SK-N-SH (cell line): ENCODE measurements around the gene LMTK2.

Experiments
- CHD2 ChIP-seq: fragments of 150-350 bp; IDR thresholded peaks from 2 replicates; pipeline ENCODE4 v1.6.1; 2018; ENCODE audit warnings: low read length; ENCODE audit not compliant: partially characterized antibody
- ELF1 ChIP-seq: IDR thresholded peaks from 2 replicates; pipeline ENCODE4 v1.4.0; 2012
- EP300 ChIP-seq, 2 experiments: IDR thresholded peaks; 2 replicates each; pipeline versions ENCODE4 v1.4.0 to v1.6.1; 2012; ENCODE audit warnings: borderline replicate concordance in 1 of 2, low read depth in 1 of 2, low read length in 1 of 2
- EZH2phosphoT487 ChIP-seq: fragments of 200-600 bp; sonication (generic); IDR thresholded peaks from 2 replicates; pipeline ENCODE4 v1.6.1; 2017; ENCODE audit warnings: low read depth, mixed run types, mild to moderate bottlenecking, antibody characterized with exemption, moderate library complexity, borderline replicate concordance
- FOXM1 ChIP-seq: IDR thresholded peaks from 2 replicates; pipeline ENCODE4 v1.4.0; 2012; ENCODE audit warnings: low read depth, mild to moderate bottlenecking
- POLR2AphosphoS5 ChIP-seq: IDR thresholded peaks from 2 replicates; pipeline ENCODE4 v1.6.1; 2012; ENCODE audit warnings: low read depth, low read length
- SIN3A ChIP-seq: IDR thresholded peaks from 2 replicates; pipeline ENCODE4 v1.6.1; 2012; ENCODE audit warnings: low read depth, mild to moderate bottlenecking, low read length, moderate library complexity, borderline replicate concordance
- SMC3 ChIP-seq: IDR thresholded peaks from 2 replicates; pipeline ENCODE4 v1.6.1; 2012; ENCODE audit warnings: low read depth, low read length, improper control_type of control experiment
- TAF1 ChIP-seq: IDR thresholded peaks from 2 replicates; pipeline ENCODE4 v1.6.1; 2012; ENCODE audit warnings: low read depth, mild to moderate bottlenecking, low read length, moderate library complexity, borderline replicate concordance
- TCF12 ChIP-seq: IDR thresholded peaks from 2 replicates; pipeline ENCODE4 v1.4.0; 2012
- TF ChIP-seq, protein P1 (sequence below): fragments of 150-350 bp; IDR thresholded peaks from 2 replicates; pipeline ENCODE4 v1.6.1; 2017; ENCODE audit warnings: antibody characterized with exemption, low read length, low read depth, borderline replicate concordance
- TF ChIP-seq, protein P2 (sequence below): fragments of 200-600 bp; sonication (generic); IDR thresholded peaks from 2 replicates; pipeline ENCODE4 v1.6.1; 2017; ENCODE audit warnings: antibody characterized with exemption, mild to moderate bottlenecking, moderate library complexity
- TF ChIP-seq, protein P3 (sequence below): IDR thresholded peaks from 2 replicates; pipeline ENCODE4 v1.6.1; 2012; ENCODE audit warnings: mild to moderate bottlenecking, low read depth, low read length, moderate library complexity

DNA sequence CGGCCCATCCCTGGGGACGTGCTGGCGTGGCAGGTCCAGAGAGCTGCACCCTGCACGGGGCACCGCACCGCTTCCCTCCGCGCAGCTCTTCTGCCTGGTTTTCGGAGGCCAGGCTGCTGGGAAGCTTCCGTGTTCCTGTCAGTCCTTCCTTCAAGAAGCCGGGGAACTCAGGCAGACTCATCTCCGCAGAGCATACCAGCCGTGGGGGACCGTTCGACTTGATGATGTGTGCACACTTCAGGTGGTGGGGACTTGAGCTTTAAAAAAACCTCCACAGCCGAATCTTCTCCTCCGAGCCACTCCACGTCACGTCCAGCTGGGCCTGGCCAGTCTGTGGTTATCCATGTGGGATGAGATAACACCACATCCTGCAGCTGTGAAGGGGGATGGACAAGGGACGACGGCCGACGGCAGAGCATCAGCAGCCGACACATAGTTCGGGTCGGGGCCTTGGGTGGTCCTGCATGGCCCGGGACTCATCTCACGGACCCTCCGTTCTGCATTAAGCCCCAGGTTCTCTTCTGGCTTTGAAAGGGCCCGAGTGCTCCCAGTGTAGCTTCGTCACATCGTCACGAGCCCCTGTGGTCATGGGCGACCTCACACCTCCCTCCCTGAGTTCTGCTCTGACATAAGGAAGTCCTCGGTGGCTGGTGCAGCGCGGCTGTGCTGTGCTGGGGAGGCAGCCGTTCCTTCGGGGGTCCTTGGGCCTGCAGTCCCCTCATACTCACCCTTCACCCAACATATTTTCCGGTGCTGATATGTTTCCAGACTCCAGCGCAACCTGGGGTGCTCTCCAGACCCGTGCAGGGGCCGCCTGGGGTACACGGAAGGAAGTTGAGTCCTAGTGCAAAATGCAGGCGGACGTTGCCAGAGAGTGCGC lies 100.0 kb downstream of the LMTK2 start:
- TF ChIP-seq, protein P1, sequence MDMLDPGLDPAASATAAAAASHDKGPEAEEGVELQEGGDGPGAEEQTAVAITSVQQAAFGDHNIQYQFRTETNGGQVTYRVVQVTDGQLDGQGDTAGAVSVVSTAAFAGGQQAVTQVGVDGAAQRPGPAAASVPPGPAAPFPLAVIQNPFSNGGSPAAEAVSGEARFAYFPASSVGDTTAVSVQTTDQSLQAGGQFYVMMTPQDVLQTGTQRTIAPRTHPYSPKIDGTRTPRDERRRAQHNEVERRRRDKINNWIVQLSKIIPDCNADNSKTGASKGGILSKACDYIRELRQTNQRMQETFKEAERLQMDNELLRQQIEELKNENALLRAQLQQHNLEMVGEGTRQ = no peak
- TF ChIP-seq TCF12 (no peak), CHD2 (no peak), SMC3 (no peak), TAF1 (no peak), POLR2AphosphoS5 (no peak), EZH2phosphoT487 (no peak), ELF1 (no peak), EP300 (IDR thresholded peaks at IDR 0.05; ENCODE audit: borderline replicate concordance in 1 of 2, low read depth in 1 of 2, low read length in 1 of 2) (no peak), SIN3A (no peak), FOXM1 (no peak)
- TF ChIP-seq, protein P2, sequence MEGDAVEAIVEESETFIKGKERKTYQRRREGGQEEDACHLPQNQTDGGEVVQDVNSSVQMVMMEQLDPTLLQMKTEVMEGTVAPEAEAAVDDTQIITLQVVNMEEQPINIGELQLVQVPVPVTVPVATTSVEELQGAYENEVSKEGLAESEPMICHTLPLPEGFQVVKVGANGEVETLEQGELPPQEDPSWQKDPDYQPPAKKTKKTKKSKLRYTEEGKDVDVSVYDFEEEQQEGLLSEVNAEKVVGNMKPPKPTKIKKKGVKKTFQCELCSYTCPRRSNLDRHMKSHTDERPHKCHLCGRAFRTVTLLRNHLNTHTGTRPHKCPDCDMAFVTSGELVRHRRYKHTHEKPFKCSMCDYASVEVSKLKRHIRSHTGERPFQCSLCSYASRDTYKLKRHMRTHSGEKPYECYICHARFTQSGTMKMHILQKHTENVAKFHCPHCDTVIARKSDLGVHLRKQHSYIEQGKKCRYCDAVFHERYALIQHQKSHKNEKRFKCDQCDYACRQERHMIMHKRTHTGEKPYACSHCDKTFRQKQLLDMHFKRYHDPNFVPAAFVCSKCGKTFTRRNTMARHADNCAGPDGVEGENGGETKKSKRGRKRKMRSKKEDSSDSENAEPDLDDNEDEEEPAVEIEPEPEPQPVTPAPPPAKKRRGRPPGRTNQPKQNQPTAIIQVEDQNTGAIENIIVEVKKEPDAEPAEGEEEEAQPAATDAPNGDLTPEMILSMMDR = no peak
- TF ChIP-seq, protein P3, sequence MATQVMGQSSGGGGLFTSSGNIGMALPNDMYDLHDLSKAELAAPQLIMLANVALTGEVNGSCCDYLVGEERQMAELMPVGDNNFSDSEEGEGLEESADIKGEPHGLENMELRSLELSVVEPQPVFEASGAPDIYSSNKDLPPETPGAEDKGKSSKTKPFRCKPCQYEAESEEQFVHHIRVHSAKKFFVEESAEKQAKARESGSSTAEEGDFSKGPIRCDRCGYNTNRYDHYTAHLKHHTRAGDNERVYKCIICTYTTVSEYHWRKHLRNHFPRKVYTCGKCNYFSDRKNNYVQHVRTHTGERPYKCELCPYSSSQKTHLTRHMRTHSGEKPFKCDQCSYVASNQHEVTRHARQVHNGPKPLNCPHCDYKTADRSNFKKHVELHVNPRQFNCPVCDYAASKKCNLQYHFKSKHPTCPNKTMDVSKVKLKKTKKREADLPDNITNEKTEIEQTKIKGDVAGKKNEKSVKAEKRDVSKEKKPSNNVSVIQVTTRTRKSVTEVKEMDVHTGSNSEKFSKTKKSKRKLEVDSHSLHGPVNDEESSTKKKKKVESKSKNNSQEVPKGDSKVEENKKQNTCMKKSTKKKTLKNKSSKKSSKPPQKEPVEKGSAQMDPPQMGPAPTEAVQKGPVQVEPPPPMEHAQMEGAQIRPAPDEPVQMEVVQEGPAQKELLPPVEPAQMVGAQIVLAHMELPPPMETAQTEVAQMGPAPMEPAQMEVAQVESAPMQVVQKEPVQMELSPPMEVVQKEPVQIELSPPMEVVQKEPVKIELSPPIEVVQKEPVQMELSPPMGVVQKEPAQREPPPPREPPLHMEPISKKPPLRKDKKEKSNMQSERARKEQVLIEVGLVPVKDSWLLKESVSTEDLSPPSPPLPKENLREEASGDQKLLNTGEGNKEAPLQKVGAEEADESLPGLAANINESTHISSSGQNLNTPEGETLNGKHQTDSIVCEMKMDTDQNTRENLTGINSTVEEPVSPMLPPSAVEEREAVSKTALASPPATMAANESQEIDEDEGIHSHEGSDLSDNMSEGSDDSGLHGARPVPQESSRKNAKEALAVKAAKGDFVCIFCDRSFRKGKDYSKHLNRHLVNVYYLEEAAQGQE = no peak
